Caco-2 (cell line): ENCODE data around the gene GPR4. TPM values are rescaled to one million over a fixed set of nuclear protein-coding genes. Genes with fewer than 3 reads are reported as not detected.
"Not testable (repeated sequence)": the region's sequence is repeated elsewhere in the genome, so short reads cannot be mapped to it uniquely, and the experiment has no call there.

Experiments
- BruUV-seq: library from RNA; stranded (reverse); fragments of 400-500 nt; replicated peaks from 2 replicates; lab custom pipeline; 2021; lab: Mats Ljungman, UMichigan
- CTCF ChIA-PET: fragments of 300-600 bp; sonication (Branson Sonifier 250); formaldehyde crosslinking; loops from one replicate; lab custom pipeline; 2022; ENCODE audit warnings: antibody characterized with exemption; lab: Charles Lee
- POLR2A ChIA-PET: fragments of 300-600 bp; sonication (Branson Sonifier 250); formaldehyde crosslinking; loops from one replicate; lab custom pipeline; 2022; ENCODE audit warnings: antibody characterized with exemption; lab: Charles Lee
- DNase-seq, 2 experiments: peaks; one replicate each; pipeline versions ENCODE4 v3.0.0 to v3.0.0-alpha.2; 2020 to 2022
- H3K27me3 ChIP-seq: replicated peaks from 2 replicates; pipeline ENCODE4 v1.6.0; 2011; ENCODE audit warnings: low read length; ENCODE audit not compliant: control insufficient read depth, insufficient read depth
- H3K36me3 ChIP-seq: 2 replicates; pipeline ENCODE4 v1.5.1; 2011; ENCODE audit warnings: low read length; ENCODE audit not compliant: control insufficient read depth, insufficient read depth
- H3K4me1 ChIP-seq: fragments of 250-450 bp; sonication (Bioruptor Pico); 2 replicates; pipeline ENCODE4 v1.5.1; 2020; ENCODE audit warnings: mild to moderate bottlenecking
- H3K4me3 ChIP-seq: 2 replicates; pipeline ENCODE4 v1.5.1; 2011; ENCODE audit warnings: low read depth, mild to moderate bottlenecking, control low read depth, low read length
- H3K9me3 ChIP-seq: fragments of 250-450 bp; sonication (Bioruptor Pico); 2 replicates; pipeline ENCODE4 v1.5.1; 2020; ENCODE audit warnings: mild to moderate bottlenecking, moderate library complexity
- H3K27ac Mint-ChIP-seq: one replicate; pipeline ENCODE4 v1.8.0; 2022; ENCODE audit warnings: mixed read lengths; ENCODE audit not compliant: unreplicated experiment
- H3K27me3 Mint-ChIP-seq: one replicate; pipeline ENCODE4 v1.8.0; 2022; ENCODE audit warnings: mixed read lengths; ENCODE audit not compliant: insufficient read depth, unreplicated experiment
- H3K36me3 Mint-ChIP-seq: one replicate; pipeline ENCODE4 v1.8.0; 2022; ENCODE audit warnings: mild to moderate bottlenecking, mixed read lengths; ENCODE audit not compliant: insufficient read depth, unreplicated experiment
- H3K4me1 Mint-ChIP-seq: one replicate; pipeline ENCODE4 v1.8.0; 2022; ENCODE audit warnings: low read depth, mixed read lengths; ENCODE audit not compliant: unreplicated experiment
- H3K4me3 Mint-ChIP-seq: one replicate; pipeline ENCODE4 v1.8.0; 2022; ENCODE audit warnings: mild to moderate bottlenecking, moderate library complexity, mixed read lengths; ENCODE audit not compliant: unreplicated experiment
- H3K9me3 Mint-ChIP-seq: one replicate; pipeline ENCODE4 v1.8.0; 2022; ENCODE audit warnings: mixed read lengths; ENCODE audit not compliant: unreplicated experiment
- CTCF ChIP-seq, 2 experiments: fragments of 200-600 bp in 1 of 2; IDR thresholded peaks; 1 replicate in 1 of 2; 2 replicates in 1 of 2; pipeline versions ENCODE4 v1.5.1 to v1.8.0; 2011 to 2022; ENCODE audit warnings: antibody characterized with exemption in 1 of 2, control low read depth in 1 of 2, inconsistent platforms in 1 of 2, low read depth in 1 of 2, low read length in 1 of 2, mild to moderate bottlenecking in 1 of 2, moderate library complexity in 1 of 2; ENCODE audit not compliant: insufficient read depth in 1 of 2, severe bottlenecking in 1 of 2, unreplicated experiment in 1 of 2
- intact Hi-C: fragments of 100-400 bp; cut with micrococcal nuclease; formaldehyde crosslinking; loops from one replicate; pipeline ENCODE4 v1.10.0; 2022; ENCODE audit not compliant: unreplicated experiment
- total RNA-seq: library from RNA; stranded (reverse); gene quantifications from 2 replicates; pipeline ENCODE4 v1.2.3, GENCODE V29; 2022

Gene GPR4
- total RNA-seq, 1 experiment from 2014 or later: not detected

DNA sequence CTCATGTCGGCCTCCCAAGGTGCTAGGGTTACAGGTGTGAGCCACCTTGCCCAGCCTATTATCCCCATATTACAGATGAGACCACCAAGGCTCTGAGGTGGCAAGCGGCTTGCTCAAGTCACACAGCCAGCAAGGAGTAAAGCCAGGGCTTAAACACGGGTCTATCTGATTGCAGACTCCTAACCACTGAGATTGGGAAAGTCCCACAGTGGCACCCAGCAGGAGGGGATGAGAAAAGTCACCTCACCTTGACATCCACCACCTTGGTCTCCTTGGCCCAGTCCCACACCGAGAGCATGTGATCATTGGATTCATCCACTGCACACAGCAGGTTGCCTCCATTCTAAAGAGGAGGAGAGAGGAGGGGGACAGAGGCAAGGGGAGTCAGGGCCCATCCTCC lies 27.7 kb upstream of the GPR4 start:
- Histone ChIP-seq H3K4me3 (no peak overlapping the region), H3K4me1 (no peaks in the 10 kb centered on the region), H3K27me3 (no peaks in the 10 kb centered on the region), H3K36me3 (no peaks in the 10 kb centered on the region), H3K9me3 (no peaks in the 10 kb centered on the region)
- POLR2A ChIA-PET: interaction anchor here (0.7 kb wide), 1 partner anchor 11 kb away, joined by 6 read pairs; no protein-coding TSS in a partner anchor
- no peak overlapping the region for H3K27ac Mint-ChIP-seq
- BruUV-seq: no TSS peak
- DNase-seq: no peak
- intact Hi-C loops: no loop called here
- CTCF ChIA-PET: interaction anchor here (2.0 kb wide), 1 partner anchor 12 kb away, joined by 14 read pairs; no protein-coding TSS in a partner anchor
- peaks cover 25% of the 10 kb centered on the region for H3K36me3 Mint-ChIP-seq
- H3K4me1 Mint-ChIP-seq: no peaks in the 10 kb centered on the region
- no peaks in the 10 kb centered on the region for H3K9me3 Mint-ChIP-seq
- no peak for TF ChIP-seq CTCF (IDR thresholded peaks at IDR 0.05; ENCODE audit: insufficient read depth in 1 of 2, low read depth in 1 of 2, low read length in 1 of 2, severe bottlenecking in 1 of 2, unreplicated experiment in 1 of 2)
- H3K27me3 Mint-ChIP-seq: no peaks in the 10 kb centered on the region
- H3K4me3 Mint-ChIP-seq: no peak overlapping the region

DNA sequence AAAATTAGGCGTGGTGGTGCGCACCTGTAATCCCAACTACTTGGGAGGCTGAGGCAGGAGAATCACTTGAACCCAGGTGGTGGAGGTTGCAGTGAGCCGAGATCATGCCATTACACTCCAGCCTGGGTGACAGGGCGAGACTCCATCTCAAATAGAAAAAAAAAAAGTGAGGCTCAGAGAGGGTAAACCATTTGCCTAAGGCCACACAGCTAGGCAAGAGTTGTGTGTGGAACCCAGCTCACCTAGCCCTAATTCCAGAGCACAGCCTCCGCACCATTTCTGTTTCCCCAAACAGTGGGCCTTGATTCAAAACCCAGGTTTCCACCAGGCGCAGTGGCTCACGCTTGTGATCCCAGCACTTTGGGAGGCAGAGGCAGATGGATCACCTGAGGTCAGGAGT lies 26.2 kb upstream of the GPR4 start:
- DNase-seq, CTCF ChIA-PET, H3K27me3 Mint-ChIP-seq, H3K4me1 ChIP-seq, H3K36me3 ChIP-seq, H3K4me1 Mint-ChIP-seq, H3K4me3 ChIP-seq, H3K4me3 Mint-ChIP-seq, intact Hi-C loops, H3K27me3 ChIP-seq, BruUV-seq, H3K9me3 Mint-ChIP-seq, H3K9me3 ChIP-seq, POLR2A ChIA-PET, H3K27ac Mint-ChIP-seq: not testable (repeated sequence)
- peaks cover 25% of the 10 kb centered on the region for H3K36me3 Mint-ChIP-seq

- CTCF ChIA-PET: interaction anchor here (1.4 kb wide), 1 partner anchor 17 kb away, joined by 3 read pairs; no protein-coding TSS in a partner anchor
- POLR2A ChIA-PET: no interaction called here
- H3K27me3 Mint-ChIP-seq: no peaks in the 10 kb centered on the region
- no peak overlapping the region for H3K27ac Mint-ChIP-seq
- Histone ChIP-seq H3K36me3 (no peaks in the 10 kb centered on the region), H3K4me3 (no peak overlapping the region), H3K27me3 (no peaks in the 10 kb centered on the region), H3K9me3 (no peaks in the 10 kb centered on the region), H3K4me1 (no peaks in the 10 kb centered on the region)
- no peaks in the 10 kb centered on the region for H3K9me3 Mint-ChIP-seq
- no peak overlapping the region for H3K4me3 Mint-ChIP-seq
- DNase-seq: no peak
- no TSS peak for BruUV-seq
- TF ChIP-seq CTCF (IDR thresholded peaks at IDR 0.05; ENCODE audit: insufficient read depth in 1 of 2, low read depth in 1 of 2, low read length in 1 of 2, severe bottlenecking in 1 of 2, unreplicated experiment in 1 of 2): no peak
- peaks cover 32% of the 10 kb centered on the region for H3K36me3 Mint-ChIP-seq
- no peaks in the 10 kb centered on the region for H3K4me1 Mint-ChIP-seq
- intact Hi-C loops: no loop called here
These were observed 22.0 kb upstream of the GPR4 start for GRCh38 chr19:45623984-45624383.
